Measurements from ENCODE around the gene GNAQ. TPM values are rescaled to one million over a fixed set of nuclear protein-coding genes. Genes with fewer than 3 reads are reported as not detected.

The GNAQ gene
- total and polyA plus RNA-seq, 8 donors: 13.1 to 75.3 (median 38.5) TPM

DNA sequence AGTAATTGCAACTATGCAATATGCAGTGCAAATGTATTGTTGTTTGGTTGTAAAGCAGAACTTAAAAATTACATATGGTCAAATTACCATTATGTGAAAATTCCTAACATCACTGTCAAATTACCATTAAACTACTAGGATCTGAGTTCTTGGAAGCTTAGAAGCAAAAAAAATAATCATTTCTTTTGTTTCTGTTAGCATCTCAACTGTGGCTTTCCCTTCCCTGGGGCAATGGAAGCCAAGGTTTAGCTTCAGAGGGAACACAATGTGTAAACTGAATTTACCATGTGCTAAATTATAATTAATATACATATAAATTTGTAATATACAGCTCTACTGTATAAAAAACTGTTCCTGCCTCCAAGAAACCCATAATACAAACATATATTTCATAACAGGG, 159.4 kb downstream of the GNAQ start:
- intact Hi-C loops (cut with DNase I; ENCODE audit: low total_unique reads): no loop called here
- TF ChIP-seq, protein P1, sequence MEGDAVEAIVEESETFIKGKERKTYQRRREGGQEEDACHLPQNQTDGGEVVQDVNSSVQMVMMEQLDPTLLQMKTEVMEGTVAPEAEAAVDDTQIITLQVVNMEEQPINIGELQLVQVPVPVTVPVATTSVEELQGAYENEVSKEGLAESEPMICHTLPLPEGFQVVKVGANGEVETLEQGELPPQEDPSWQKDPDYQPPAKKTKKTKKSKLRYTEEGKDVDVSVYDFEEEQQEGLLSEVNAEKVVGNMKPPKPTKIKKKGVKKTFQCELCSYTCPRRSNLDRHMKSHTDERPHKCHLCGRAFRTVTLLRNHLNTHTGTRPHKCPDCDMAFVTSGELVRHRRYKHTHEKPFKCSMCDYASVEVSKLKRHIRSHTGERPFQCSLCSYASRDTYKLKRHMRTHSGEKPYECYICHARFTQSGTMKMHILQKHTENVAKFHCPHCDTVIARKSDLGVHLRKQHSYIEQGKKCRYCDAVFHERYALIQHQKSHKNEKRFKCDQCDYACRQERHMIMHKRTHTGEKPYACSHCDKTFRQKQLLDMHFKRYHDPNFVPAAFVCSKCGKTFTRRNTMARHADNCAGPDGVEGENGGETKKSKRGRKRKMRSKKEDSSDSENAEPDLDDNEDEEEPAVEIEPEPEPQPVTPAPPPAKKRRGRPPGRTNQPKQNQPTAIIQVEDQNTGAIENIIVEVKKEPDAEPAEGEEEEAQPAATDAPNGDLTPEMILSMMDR (IDR thresholded peaks at IDR 0.05): no peak
- TF ChIP-seq POLR2AphosphoS5 (IDR thresholded peaks at IDR 0.05) (no peak), EP300 (IDR thresholded peaks at IDR 0.05) (no peak), POLR2A (IDR thresholded peaks at IDR 0.05) (no peak)
- H3K27me3 ChIP-seq: no peaks in the 10 kb centered on the region
- H3K4me1 ChIP-seq: peaks cover 8 to 38% (median 21%) of the 10 kb centered on the region in 4 donors
- H3K27ac ChIP-seq: no peak overlapping the region
- H3K9me3 ChIP-seq: no peaks in the 10 kb centered on the region
- no peaks in the 10 kb centered on the region for H3K36me3 ChIP-seq
- H3K4me3 ChIP-seq: no peak overlapping the region
- no peak for DNase-seq

DNA sequence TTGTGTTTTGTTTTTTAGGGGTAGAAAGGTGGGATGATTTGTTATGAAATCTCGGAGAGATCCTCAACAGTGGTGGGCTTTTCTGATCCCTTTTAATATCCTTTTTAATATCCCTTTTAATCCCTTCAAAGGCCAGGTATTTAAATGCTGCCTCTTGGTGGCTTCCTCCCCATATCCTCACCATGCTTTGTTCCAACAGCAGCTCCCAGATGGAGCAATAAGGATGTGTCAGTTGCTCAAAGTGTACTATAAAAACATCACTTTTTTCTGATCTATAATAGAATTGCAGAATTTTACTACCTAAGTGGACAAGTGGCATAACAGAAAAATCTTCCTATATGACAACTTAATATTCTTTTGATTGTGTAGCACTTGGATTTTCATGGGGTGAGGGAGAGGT, 160.1 kb downstream of the GNAQ start:
- Histone ChIP-seq H3K4me3 (no peak overlapping the region), H3K27ac (no peak overlapping the region), H3K36me3 (no peaks in the 10 kb centered on the region), H3K4me1 (peaks cover 5 to 31% (median 18%) of the 10 kb centered on the region in 4 donors), H3K27me3 (no peaks in the 10 kb centered on the region), H3K9me3 (no peaks in the 10 kb centered on the region)
- no peak for TF ChIP-seq EP300 (IDR thresholded peaks at IDR 0.05)
- WGBS, 5 donors: 90 to 98% (median 96%) methylated on average over 1 of the region's 1 CpG
- intact Hi-C loops (cut with DNase I; ENCODE audit: low total_unique reads): no loop called here
- DNase-seq: no peak

DNA sequence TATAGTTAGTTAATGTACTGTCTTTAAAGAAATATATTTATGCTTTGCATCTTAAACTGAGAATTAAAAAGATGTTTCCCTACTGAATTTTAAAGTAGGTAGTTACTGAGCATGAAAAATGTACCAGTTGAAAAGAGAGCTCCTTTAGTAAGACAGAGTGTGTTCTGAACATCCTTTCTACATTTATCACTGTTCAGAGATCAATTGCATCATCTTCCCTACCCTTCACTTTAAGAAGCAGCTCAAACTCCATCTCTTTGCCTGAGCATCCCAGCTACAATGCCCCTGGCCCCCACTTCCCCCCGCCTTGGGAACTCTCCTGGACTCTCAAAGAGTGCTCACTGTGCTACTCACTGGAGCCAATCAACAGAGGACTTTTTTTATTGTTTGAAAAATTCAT, 164.7 kb downstream of the GNAQ start:
- Histone ChIP-seq H3K4me1 (peaks cover 0 to 30% (median 18%) of the 10 kb centered on the region in 4 donors), H3K4me3 (no peak overlapping the region), H3K27ac (no peak overlapping the region), H3K36me3 (peaks cover 0 to 2% (median 0%) of the 10 kb centered on the region in 4 donors), H3K9me3 (no peaks in the 10 kb centered on the region), H3K27me3 (no peaks in the 10 kb centered on the region)
- no peak for DNase-seq
- WGBS, 5 donors: 96 to 100% (median 97%) methylated on average over 1 of the region's 1 CpG
- TF ChIP-seq, protein P1 (IDR thresholded peaks at IDR 0.05): no peak
- no peak for TF ChIP-seq EP300 (IDR thresholded peaks at IDR 0.05)
- TF ChIP-seq POLR2AphosphoS5 (IDR thresholded peaks at IDR 0.05): no peak
- no peak for TF ChIP-seq POLR2A (IDR thresholded peaks at IDR 0.05)
- intact Hi-C loops (cut with DNase I; ENCODE audit: low total_unique reads): no loop called here

DNA sequence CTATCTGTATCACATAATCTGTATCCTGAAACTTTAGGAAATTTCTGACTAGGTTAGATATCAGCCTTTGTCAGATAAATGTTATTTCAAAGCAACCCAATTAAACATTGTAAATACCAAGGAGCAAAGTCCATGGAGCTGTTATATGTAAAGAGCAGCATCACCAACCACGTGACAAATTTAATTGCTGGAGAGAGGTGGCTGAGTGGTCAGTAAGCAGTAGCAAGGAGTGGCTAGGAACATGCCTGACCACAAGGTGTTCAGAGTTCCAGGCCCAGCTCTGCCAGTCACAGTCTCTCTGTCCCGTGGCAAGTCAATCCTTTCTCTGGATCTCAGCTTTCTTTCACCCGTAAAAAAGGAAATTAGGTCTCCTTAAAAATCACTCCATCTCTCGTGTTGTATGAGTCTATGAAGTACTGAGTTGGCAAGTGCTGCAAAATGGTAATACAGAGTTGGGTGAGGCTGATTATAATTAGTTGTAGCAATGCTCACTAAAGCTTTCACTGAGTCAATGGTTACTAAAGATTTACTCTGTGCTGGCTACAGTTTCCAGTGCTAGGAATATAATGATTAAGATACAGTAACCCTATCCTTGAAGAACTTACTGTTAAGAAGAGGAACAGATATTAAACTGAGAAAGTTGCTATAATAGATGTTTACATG, 166.1 kb downstream of the GNAQ start:
- 37 to 62% (median 48%) methylated on average over 4 of the region's 4 CpGs for WGBS, 5 donors
- H3K27me3 ChIP-seq: no peaks in the 10 kb centered on the region

More for the DNA sequence above, 166.1 kb downstream of the GNAQ start:
- no peak for TF ChIP-seq EP300 (IDR thresholded peaks at IDR 0.05)
- no peak for TF ChIP-seq POLR2A (IDR thresholded peaks at IDR 0.05)
- peak in 2 of 3 donors; percentile 7 to 57 for TF ChIP-seq POLR2AphosphoS5 (IDR thresholded peaks at IDR 0.05)
- TF ChIP-seq, protein P1 (IDR thresholded peaks at IDR 0.05): no peak
- no peak overlapping the region for H3K4me3 ChIP-seq
- no peaks in the 10 kb centered on the region for H3K9me3 ChIP-seq
- peaks cover 0 to 30% (median 16%) of the 10 kb centered on the region in 4 donors for H3K4me1 ChIP-seq
- peak overlapping the region in 4 of 5 donors; percentile 19 to 64 (median 58) for H3K27ac ChIP-seq
- H3K36me3 ChIP-seq: peaks cover 0 to 6% (median 4%) of the 10 kb centered on the region in 4 donors
- intact Hi-C loops (cut with DNase I; ENCODE audit: low total_unique reads): no loop called here
- DNase-seq: peak; percentile 40 to 65
